ENCODE measurements around the gene CTNND2.
"Not testable (repeated sequence)": the region's sequence is repeated elsewhere in the genome, so short reads cannot be mapped to it uniquely, and the experiment has no call there.

Gene CTNND2

GRCh38 chr5:11027660-11028059, 876.6 kb downstream of the CTNND2 start:
- no peak for DNase-seq (ENCODE audit: low read depth)

- no peak for DNase-seq (ENCODE audit: low read depth)
These were observed 877.7 kb downstream of the CTNND2 start for GRCh38 chr5:11026543-11026942.

- DNase-seq (ENCODE audit: low read depth): no peak
These were observed 880.3 kb downstream of the CTNND2 start for GRCh38 chr5:11023945-11024344.

- no peak for DNase-seq (ENCODE audit: low read depth)
These were observed 890.5 kb downstream of the CTNND2 start for GRCh38 chr5:11013793-11014192.

- DNase-seq (ENCODE audit: low read depth): no peak
These were observed 892.0 kb downstream of the CTNND2 start for GRCh38 chr5:11012295-11012694.

GRCh38 chr5:11010429-11011210, 893.6 kb downstream of the CTNND2 start:
- no peak for DNase-seq (ENCODE audit: low read depth)

GRCh38 chr5:11009576-11009975, 894.7 kb downstream of the CTNND2 start:
- no peak for DNase-seq (ENCODE audit: low read depth)

GRCh38 chr5:11007269-11007870, 896.9 kb downstream of the CTNND2 start:
- DNase-seq (ENCODE audit: low read depth): no peak

- not testable (repeated sequence) for DNase-seq (ENCODE audit: low read depth)
These were observed 899.7 kb downstream of the CTNND2 start for GRCh38 chr5:11004523-11004922.

- DNase-seq (ENCODE audit: low read depth): no peak
These were observed 903.5 kb downstream of the CTNND2 start for GRCh38 chr5:11000515-11001353.

- DNase-seq (ENCODE audit: low read depth): no peak
These were observed 904.5 kb downstream of the CTNND2 start for GRCh38 chr5:10999714-11000113.

GRCh38 chr5:10995891-10996290, 908.4 kb downstream of the CTNND2 start:
- no peak for DNase-seq (ENCODE audit: low read depth)

- DNase-seq (ENCODE audit: low read depth): no peak
These were observed 909.9 kb downstream of the CTNND2 start for GRCh38 chr5:10994091-10994986.

GRCh38 chr5:10990634-10991033, 913.6 kb downstream of the CTNND2 start:
- no peak for DNase-seq (ENCODE audit: low read depth)

GRCh38 chr5:10989577-10990263, 914.5 kb downstream of the CTNND2 start:
- DNase-seq (ENCODE audit: low read depth): no peak

- no peak for DNase-seq (ENCODE audit: low read depth)
These were observed 915.6 kb downstream of the CTNND2 start for GRCh38 chr5:10988622-10989021.

GRCh38 chr5:10987925-10988504, 916.2 kb downstream of the CTNND2 start:
- DNase-seq (ENCODE audit: low read depth): peak; percentile 12

GRCh38 chr5:10987276-10987924, 916.8 kb downstream of the CTNND2 start:
- DNase-seq (ENCODE audit: low read depth): no peak

GRCh38 chr5:10985721-10986110, 918.5 kb downstream of the CTNND2 start:
- DNase-seq (ENCODE audit: low read depth): no peak

- no peak for DNase-seq (ENCODE audit: low read depth)
These were observed 919.0 kb downstream of the CTNND2 start for GRCh38 chr5:10985091-10985720.
